ENCODE results near the gene ESRRB.

ESRRB gene

GRCh38 chr14:76408877-76409276, 32.9 kb downstream of the ESRRB start:
- no peak for DNase-seq

DNA sequence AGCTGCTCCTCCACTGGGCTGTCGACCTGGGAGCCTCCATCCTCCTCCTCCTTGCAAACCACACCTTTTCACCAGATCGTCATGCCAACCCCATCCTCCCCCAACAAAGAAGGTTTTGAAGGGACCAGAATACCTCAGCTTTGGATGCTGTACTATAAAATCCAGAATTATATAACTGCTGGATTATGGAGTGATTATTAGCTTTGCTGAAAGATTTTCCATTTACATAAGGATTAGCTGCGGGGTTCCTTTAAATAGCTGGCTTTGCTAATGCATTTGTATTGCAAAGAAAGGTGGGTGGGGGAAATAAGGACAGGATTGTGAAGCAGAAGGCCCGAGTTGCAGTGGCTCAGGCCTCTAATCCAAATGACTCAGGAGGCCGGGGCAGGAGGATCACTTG, 36.6 kb downstream of the ESRRB start:
- no peak for DNase-seq

GRCh38 chr14:76413106-76413961, 37.4 kb downstream of the ESRRB start:
- no peak for DNase-seq

- DNase-seq: no peak
Measured at GRCh38 chr14:76413962-76414600, 38.1 kb downstream of the ESRRB start.

DNA sequence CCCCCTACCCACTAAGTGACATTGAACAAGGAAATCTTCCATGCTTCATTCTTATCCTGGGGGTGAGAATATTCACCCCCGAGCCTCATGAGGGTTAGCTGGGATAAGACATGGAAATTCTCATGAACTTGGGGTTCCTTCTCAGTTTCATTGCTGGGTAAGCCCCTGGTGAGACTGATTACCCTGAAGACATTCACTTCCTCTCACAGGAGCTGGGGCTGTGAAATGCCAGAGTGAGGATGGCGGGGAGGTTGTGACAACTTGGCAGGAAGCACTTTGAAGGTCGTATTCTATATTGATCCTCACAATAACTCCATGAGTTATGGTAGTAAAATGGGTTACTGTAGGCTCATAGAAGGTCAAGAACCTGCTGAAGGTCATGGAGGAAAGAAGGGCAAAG, 43.5 kb downstream of the ESRRB start:
- DNase-seq: no peak

GRCh38 chr14:76420827-76421226, 44.9 kb downstream of the ESRRB start:
- DNase-seq: no peak

DNA sequence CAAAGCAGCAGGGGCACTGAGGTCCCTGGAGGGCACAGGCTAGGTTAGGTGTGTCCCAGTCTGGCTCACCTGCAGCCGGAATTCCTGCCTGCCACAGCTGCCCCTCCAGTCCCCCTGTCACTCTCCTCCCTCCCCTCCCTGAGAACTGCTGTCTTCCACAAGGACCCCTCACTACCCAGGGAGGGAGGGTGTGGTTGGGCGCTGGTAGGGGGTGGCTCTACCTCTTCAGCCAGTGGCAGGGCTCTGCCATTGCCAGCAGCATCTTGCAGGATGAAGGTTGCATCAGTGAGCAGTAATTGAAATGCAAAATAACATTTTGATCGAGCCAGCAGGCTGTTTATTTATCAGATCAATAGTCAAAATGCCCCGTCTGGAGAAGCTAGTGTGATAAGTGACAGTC, 45.7 kb downstream of the ESRRB start:
- no peak for DNase-seq

- DNase-seq: no peak
Measured at GRCh38 chr14:76422662-76423061, 46.7 kb downstream of the ESRRB start.

GRCh38 chr14:76423534-76423933, 47.6 kb downstream of the ESRRB start:
- DNase-seq: no peak

GRCh38 chr14:76424359-76424758, 48.4 kb downstream of the ESRRB start:
- no peak for DNase-seq

- DNase-seq: no peak
Measured at GRCh38 chr14:76426161-76426696, 50.3 kb downstream of the ESRRB start.

- no peak for DNase-seq
Measured at GRCh38 chr14:76428611-76429010, 52.7 kb downstream of the ESRRB start.

GRCh38 chr14:76430017-76430416, 54.1 kb downstream of the ESRRB start:
- DNase-seq: no peak

- DNase-seq: no peak
Measured at GRCh38 chr14:76430475-76430980, 54.6 kb downstream of the ESRRB start.

DNA sequence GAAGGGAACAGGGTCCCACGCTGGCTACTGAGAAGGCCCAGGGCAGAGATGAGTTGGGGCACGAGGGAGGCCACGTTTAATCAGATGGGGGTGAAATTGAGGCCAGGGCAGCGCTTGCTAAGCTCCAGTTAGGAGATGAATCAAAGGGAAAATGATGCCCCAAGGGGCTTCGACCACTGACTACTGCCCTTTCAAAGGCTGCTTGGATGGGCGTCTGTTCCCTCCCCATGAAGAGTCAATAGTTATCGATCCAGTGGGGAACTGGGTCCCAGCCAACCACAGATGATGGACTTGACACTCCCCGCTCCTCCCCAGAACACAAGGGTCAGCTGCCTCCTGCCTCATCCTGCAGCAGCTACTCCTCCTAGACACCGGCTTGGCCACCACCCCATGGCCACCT, 55.6 kb downstream of the ESRRB start:
- no peak for DNase-seq

DNA sequence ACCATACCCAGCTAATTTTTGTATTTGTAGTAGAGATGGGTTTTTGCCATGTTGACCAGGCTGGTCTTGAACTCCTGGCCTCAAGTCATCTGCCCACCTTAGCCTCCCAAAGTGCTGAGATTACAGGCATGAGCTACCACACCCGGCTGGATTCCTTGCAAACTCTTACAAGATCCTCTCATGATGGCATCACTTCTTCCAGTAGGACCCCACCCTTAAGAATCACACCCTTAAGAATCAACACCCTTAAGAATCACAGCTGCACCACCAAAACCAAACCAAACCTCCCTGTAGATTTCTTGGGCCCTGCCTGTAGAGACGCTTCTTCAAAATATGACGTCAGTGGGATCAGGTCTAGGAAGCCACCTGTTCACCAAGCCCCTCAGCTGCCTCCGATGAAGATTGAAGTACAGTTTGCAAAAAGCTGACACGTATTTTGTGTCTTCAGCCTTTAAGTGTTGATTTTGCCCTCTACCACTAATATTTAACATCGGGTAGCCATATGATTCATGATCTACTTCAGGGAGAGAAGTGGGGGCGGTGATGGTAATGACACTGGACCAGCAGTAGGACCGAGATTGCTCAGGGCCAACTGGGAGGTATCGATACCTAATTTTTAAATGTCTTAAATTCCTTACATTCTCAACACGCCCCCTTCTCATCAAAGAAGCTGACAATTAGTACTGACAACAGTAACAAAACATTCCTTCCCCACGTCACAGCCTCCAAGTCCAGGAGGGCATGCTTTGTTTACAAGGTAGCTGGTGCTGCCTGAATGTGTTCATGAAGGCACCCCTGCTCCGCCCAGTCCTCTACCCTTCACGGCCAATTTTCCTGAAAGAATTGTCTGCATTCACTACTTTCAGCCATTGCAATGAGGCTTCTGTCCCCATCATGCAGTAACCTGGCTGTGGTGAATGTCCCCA, 57.2 kb downstream of the ESRRB start:
- DNase-seq: peak in 1 of 2 experiments; percentile 32

DNA sequence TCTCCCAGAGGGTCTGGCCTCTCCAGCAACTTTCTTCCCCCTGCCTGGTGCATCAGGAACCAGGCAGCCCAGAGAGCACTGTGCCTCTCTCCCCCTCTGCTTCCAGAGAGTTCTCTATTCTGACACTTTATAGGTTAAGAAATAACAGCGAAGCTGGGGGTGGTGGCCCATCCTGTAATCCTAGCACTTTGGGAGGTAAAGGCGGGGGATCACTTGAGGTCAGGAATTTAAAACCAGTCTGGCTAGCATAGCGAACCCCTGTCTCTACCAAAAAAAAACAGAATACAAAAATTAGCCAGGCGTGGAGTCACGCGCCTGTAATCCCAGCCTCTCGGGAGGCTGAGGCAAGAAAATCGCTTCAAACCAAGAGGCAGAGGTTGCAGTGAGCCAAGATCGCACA, 58.3 kb downstream of the ESRRB start:
- peak in 1 of 2 experiments; percentile 55 for DNase-seq

DNA sequence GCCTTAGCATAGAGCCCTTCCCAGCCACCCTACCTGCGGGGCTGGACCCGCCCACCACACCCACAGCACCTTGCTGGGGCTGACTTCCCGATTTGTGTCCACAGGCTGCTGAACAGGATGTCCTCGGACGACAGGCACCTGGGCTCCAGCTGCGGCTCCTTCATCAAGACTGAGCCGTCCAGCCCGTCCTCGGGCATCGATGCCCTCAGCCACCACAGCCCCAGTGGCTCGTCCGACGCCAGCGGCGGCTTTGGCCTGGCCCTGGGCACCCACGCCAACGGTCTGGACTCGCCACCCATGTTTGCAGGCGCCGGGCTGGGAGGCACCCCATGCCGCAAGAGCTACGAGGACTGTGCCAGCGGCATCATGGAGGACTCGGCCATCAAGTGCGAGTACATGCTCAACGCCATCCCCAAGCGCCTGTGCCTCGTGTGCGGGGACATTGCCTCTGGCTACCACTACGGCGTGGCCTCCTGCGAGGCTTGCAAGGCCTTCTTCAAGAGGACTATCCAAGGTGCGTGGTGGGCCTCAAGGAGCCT, 63.4 kb downstream of the ESRRB start:
- DNase-seq: no peak

GRCh38 chr14:76446486-76446885, 70.5 kb downstream of the ESRRB start:
- no peak for DNase-seq

- DNase-seq: no peak
Measured at GRCh38 chr14:76446921-76447320, 71.0 kb downstream of the ESRRB start.

DNA sequence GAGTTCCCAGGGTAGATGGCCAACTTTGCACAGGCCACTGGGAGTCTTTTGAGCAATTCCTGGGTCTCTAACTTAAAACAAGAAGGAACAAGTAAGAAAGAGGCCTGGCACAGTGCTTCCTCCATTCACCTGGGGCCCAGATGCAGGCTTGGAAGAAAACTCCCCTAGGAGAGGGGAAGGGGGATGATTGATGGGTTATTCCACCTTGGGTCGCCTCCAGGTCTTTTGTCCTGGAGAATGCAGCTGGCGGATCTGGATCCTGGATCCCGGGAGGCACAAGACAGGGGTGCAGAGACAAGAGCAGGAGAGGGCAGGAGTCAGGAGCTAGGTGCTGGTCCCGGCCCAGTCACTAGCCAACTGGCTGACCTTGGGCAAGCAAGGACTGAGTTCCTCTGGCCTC, 74.5 kb downstream of the ESRRB start:
- no peak for DNase-seq

GRCh38 chr14:76456200-76456599, 80.3 kb downstream of the ESRRB start:
- DNase-seq: peak; percentile 30 to 62

Measured in NCI-H524 (cell line).